Measurements from ENCODE around the gene PDIK1L.
A peak's percentile ranks its signal among the peaks of the same experiment; 100 is the strongest.

The PDIK1L gene

GRCh38 chr1:26124418-26125331 lies 13.1 kb downstream of the PDIK1L start:
- DNase-seq, result no peak

DNA sequence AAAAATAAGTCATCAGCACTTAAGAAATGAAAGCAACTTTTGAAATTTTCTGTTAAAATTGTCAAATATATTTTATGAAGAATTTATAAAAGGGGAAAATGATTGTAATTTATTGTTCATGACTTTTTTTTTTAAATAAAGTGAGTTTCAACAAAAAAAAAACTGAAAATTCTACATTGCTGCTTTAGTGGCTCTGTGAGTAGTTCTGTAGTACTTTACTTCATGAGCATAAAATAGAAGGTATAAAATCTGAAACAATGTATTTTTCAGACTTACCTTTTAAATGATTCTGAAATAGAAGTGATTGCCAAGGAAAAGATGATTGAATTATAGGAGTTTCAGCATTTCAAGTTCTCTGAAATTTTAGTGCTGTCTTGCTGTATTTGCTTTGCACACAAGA lies 13.8 kb downstream of the PDIK1L start:
- DNase-seq, result no peak

DNA sequence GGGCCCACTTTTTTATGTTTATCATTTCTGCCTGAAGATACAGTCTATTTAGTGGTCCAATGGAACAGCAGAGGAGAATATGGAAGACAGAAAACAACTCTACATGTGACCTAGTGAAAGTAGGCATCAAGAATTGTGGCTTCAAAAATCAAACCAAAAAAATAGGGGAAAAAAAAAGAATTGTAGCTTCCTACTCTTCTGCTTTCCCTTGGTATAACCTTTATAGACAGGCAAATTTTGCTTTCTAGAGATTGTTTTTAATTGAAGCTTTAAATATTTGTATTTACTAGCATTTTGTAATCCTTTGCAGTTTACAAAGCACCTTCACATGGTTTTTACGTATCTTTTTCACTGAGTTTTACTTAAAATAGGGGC lies 14.3 kb downstream of the PDIK1L start:
- no peak for DNase-seq

- DNase-seq, result peak; percentile 85
Observed at GRCh38 chr1:26126321-26127084, 14.9 kb downstream of the PDIK1L start.

DNA sequence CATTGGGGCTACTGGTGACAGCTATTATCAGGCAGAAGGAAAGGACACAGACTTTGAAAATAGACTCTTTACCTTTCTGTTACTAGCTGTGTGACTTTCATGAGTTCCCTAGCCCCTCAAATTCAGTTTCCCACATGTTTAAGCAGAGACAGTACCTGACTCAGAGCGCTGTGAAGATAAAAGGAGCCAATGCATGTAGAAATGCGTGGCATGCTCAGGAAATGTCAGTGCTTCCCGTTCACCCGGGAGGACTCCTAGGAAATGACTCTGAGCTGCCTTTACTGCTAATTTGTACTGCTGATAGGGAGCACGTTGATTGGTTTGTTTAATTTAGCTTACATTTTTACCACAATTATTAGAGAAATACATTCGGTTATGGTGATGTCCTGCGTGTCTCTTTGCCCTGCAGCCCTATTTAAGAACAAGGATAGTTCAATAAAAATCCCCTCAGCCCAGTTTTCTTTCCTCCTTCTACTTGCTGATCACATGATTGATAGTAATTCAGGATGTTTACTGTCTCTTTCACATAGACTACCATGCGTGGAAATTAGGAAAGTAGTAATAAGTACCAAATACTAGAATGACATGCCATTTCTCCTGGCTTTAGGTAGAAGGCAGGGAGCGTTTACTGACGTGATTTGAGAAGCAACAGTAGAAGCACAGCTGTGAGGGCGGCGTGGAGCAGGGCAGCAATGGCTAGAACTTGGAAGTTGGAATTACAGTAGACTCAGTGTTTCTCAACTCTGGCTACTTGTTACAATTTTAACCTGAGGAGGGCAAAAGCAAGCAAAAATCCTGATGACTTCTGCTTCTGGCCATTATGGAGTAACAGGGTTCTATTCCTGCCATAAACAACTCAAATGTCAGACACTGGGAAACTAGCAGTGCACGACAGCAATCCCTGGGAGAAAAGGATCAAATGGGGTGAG lies 15.9 kb downstream of the PDIK1L start:
- DNase-seq, result no peak

DNA sequence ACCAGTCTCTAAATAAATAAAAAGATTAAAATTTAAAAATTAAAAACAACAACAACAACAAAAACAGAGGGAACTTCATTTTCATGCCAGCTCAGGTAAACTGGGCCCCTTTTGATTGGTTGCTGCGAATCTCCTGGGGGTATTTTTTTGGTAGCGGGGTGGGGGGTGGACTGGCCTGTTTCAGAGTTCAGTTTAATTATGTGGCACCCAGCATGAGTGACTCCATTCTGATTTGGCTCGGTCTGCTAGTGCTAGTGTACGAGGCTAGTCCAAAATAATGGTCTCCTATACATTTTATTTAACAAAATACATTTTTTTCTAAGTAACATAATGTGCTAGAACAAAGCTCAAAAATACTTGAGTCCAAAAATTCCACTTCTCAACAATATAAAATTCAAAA lies 18.2 kb downstream of the PDIK1L start:
- DNase-seq, result no peak

- DNase-seq, result no peak
Observed at GRCh38 chr1:26130695-26131094, 19.1 kb downstream of the PDIK1L start.

DNA sequence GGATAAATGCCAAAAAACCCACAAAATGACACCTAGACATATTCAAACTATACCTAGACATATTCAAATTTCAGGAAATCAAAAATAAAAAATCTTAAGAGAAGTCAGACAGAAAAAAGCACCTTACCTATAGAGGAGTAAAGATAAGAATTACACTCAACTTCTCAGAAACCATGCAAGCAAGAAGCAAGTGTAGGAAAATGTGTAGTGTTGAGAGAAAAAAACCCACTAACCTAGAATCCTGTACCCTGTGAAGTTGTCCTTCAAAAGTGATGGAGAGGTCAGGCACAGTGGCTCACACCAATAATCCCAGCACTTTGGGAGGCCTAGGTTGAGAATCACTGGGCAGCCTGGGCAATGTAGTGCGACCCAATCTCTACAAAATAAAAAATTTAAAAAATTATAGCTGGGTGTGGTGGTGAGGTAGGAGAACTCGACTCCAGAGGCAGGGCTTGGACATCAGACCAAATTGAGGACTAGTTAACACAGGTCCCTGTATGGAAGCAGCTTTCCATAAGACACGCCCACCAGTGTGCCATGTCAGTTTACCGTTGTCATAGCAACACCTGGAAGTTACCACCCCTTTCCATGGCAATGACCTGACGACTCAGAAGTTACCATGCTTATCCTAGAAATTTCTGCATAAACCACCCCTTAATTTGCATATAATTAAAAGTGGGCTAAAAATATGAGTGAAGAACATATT lies 20.7 kb downstream of the PDIK1L start:
- DNase-seq, result no peak

DNA sequence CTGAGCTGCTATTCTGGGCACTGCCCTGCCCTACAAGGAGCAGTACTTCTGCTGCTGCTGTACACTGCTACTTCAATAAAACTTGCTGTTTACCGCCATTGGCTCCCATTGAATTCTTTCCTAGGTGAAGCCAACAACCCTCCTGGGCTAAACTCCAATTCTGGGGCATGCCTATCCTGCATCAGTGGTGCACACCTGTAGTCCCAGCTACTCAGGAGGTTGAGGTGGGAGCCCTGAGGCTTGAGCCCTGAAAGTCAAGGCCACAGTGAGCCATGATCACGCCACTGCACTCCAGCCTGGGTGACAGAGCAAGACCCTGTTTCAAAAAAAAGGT lies 21.2 kb downstream of the PDIK1L start:
- no peak for DNase-seq

- no peak for DNase-seq
Observed at GRCh38 chr1:26134466-26134865, 22.8 kb downstream of the PDIK1L start.

- no peak for DNase-seq
Observed at GRCh38 chr1:26138974-26139558, 27.4 kb downstream of the PDIK1L start.

DNA sequence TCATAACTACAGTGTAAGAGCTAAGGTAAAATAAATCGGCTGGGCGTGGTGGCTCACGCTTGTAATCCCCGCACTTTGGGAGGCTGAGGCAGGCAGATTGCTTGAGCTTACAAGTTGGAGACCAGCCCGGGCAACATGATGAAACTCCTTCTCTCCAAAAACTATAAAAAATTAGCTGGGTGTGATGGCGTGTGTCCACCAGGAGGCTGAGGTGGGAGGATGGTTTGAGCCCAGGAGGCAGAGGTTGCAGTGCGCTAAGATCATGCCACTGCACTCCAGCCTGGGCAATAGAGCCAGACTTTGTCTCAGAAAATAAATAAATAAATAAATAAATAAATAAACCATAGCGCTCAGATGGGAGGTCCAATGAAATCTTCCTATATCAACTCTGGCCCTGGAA lies 30.5 kb downstream of the PDIK1L start:
- DNase-seq, result no peak

DNA sequence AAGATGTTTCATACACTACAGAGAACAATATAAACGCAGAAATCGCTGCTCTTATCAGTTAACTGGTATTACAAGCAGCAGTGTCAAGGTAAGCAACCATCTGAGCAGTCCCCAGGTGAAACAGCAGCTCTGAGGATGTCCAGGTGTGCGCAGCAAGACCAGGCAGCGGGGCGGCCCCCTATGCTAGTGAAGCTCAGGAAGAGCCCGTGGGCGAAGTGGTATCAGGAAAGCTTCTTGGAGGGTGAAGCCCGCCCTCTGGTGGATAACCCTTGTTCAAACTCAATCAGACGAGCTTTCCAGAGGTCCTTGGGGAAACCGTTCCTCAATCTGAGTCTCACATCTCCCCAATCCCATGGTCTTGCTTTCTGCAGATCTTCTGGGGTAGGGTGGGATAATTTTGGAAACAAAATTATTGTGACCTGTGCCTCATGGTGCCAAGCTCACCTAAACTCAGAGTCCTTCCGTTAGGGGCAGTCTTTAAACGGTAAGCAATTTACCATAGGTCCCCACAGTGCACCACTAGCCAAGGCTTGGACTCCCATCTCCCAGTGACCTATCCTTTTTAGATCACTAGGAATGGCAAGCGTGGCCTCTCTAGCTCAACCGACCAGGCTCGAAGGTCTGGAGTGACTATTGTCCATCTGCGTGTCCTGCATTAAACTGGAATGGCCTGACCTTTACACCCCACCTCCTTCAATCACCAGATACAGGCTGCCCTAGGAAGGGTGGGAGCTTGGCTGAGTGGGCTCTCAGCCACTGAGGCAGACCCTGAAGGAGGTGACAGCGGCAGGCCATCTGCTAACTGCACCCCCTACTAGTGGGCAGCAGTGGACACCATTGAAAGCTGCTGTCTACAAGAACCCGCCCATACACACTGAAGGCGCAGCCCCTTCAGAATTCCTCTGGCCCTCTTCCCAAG lies 33.7 kb downstream of the PDIK1L start:
- peak; percentile 74 for DNase-seq

- no peak for DNase-seq
Observed at GRCh38 chr1:26145960-26146294, 34.3 kb downstream of the PDIK1L start.

DNA sequence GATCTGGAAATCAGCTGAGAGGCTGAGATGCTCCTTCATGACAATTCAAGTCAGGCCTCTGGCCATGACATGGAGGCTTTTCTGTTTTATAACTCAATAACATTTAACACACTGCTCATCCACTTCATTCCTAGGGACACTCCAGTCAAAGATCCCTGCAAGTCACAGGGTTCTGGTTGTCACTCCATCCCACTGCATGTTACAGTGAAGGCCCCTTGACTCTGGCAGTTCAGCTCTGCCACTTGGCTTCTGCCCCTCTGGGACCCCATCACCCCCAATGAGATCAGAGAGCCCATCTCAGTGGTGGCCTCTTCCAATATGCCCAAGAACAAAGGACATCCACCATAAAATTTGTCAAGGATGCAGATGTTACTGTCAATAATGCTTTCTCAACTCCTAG lies 37.3 kb downstream of the PDIK1L start:
- no peak for DNase-seq

GRCh38 chr1:26153966-26154532 lies 42.4 kb downstream of the PDIK1L start:
- DNase-seq, result no peak

- no peak for DNase-seq
Observed at GRCh38 chr1:26154750-26155149, 43.1 kb downstream of the PDIK1L start.

DNA sequence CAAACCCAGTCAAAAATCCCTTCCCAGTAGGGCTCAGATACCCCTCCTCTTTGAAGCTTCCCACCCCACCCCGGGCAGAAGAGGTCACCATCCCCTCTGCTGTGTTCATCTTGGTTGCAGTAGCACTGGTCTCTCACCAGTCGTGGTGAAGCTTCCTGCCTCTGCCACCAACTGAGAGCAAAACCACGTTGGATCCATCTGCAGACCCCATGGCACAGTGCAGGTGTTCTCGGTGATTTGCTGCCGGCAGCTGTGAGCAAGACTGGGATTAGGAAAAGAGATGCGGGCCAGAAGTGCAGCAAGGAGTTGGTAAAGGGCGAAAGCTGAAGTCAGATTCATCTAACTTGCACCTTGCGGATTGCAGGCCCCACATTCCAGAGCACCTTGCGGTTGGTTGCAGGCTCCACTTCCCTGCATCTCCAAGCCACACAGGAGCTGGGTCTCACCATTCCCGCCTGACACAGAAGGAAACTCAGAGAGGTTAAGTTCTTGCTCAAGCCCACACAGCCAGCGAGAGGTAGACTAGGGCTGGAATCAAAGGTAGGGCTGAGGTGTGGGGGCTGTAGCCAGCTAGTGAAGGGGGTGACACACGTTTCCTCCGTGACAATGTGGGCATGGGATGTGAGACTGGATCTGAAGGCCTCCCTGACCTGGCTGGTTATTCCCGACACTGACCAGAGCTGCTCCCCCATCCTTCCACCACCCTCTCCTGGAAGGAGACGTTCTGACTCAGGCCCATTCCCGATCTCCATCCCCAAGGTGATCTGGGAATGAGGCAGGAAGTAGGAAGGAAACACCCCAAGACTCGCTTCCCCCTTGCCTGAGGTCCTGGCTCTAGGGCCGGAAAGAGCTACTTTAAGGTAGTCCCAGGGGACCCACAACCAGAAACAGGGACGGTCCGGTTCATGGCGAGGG lies 44.0 kb downstream of the PDIK1L start:
- DNase-seq, result no peak

DNA sequence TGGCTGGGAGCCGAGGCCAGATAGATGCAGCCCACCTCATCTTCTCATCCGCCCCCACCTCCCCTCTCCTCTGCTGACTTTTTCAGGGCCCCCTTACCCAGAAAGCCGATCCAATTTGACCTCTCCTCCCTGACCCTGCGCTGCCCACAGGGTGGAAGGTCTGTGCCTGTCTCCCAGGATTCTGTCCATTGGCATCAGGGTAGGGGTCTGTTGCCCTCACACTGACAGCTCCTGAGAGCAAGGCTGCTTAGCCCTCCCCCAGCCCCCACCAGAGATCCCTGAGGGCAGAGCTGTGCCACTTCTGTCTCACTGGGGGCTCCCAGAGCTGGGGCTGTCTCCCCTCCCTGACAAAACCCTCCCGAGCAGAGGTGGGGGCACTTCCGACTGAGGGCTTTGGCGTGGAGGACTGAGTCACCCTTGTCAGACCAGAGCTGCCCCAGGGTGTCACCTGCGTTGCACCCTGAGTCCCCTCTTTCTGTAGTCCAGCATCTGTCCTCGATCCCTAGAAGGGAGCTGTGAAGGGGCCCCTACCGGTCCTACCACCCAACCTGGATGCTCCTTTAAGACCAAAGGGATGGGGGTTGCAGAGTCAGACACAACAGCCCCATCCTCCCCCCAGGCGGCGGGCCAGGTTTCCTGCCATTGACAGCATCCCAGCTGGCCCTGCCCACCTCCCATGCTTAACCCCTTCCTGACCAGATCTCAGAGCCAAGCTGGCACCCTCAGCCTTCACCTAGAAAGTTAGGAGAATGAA lies 44.8 kb downstream of the PDIK1L start:
- no peak for DNase-seq
